ENCODE results near the gene MCTP2. TPM values are rescaled to one million over a fixed set of nuclear protein-coding genes. Genes with fewer than 3 reads are reported as not detected.

MCTP2 gene
- total RNA-seq, 1 donor from 2014 or later: 54.2 TPM

DNA sequence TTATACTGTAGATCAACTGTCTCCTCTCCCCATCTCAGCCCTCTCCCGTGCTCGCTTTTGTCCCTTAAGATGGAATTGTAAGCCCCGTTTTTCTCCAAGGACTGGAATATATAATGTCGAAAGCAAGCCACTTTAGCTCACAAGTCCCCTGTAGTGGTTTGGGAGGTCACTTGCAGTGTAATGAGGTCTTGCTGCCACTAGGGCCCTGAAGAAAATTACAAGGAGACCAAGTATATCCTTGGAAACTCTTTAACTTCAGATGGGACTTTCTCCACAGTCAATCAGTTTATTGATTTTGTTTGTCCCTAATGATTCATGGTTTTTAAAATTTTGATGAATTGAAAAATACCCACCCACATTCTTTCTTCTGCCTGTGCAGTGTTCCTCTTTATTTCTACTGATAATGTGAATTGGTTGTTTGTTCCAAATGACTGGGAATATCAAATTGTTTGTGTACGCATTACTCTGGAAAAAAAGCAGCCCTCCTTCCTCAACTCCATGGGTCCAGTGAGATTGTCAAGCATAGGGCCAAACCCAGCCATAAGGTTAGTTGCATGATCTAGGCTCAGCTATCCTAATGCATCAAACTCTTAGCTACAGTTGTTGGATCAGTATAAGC is 294.8 kb downstream of the MCTP2 start:
- no peak overlapping the region for H3K4me3 Mint-ChIP-seq
- no peak overlapping the region for H3K27ac Mint-ChIP-seq
- TF ChIP-seq, protein P1, sequence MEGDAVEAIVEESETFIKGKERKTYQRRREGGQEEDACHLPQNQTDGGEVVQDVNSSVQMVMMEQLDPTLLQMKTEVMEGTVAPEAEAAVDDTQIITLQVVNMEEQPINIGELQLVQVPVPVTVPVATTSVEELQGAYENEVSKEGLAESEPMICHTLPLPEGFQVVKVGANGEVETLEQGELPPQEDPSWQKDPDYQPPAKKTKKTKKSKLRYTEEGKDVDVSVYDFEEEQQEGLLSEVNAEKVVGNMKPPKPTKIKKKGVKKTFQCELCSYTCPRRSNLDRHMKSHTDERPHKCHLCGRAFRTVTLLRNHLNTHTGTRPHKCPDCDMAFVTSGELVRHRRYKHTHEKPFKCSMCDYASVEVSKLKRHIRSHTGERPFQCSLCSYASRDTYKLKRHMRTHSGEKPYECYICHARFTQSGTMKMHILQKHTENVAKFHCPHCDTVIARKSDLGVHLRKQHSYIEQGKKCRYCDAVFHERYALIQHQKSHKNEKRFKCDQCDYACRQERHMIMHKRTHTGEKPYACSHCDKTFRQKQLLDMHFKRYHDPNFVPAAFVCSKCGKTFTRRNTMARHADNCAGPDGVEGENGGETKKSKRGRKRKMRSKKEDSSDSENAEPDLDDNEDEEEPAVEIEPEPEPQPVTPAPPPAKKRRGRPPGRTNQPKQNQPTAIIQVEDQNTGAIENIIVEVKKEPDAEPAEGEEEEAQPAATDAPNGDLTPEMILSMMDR (IDR thresholded peaks at IDR 0.05): no peak
- ChIA-PET CTCF (interaction anchor here (0.9 kb wide), 1 partner anchor 48 kb away, joined by 4 read pairs; no protein-coding TSS in a partner anchor), POLR2A (no interaction called here)
- H3K27me3 Mint-ChIP-seq: no peaks in the 10 kb centered on the region
- ATAC-seq (ENCODE audit: low read depth): no peak
- no peaks in the 10 kb centered on the region for H3K9me3 Mint-ChIP-seq
- intact Hi-C loops (cut with micrococcal nuclease): no loop called here
- no peaks in the 10 kb centered on the region for H3K36me3 Mint-ChIP-seq (ENCODE audit: low read depth)
- no peak for DNase-seq
- no peaks in the 10 kb centered on the region for H3K4me1 Mint-ChIP-seq

DNA sequence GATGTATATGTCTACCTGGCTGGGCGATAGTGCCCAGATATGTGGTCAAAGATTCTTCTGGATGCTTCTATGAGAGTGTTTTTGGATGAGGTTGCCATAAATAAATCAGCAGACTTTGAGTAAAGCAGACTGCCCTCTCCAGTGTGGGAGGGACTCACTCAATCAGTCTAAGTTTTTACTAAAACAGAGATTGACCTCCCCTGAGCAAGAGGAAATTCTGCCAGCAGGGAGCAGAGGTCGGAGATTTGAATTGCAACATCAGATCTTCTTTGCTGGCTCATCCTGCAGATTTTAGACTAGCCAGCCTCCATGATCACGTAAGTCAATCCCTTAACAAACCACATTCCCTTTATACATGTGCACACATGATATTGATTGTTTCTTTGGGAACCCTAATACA is 300.9 kb downstream of the MCTP2 start:
- no peaks in the 10 kb centered on the region for H3K9me3 Mint-ChIP-seq
- TF ChIP-seq, protein P1 (IDR thresholded peaks at IDR 0.05): no peak

More for the DNA sequence above, 300.9 kb downstream of the MCTP2 start:
- Mint-ChIP-seq H3K27me3 (peaks cover 13% of the 10 kb centered on the region), H3K4me1 (no peaks in the 10 kb centered on the region), H3K27ac (no peak overlapping the region), H3K36me3 (ENCODE audit: low read depth) (no peaks in the 10 kb centered on the region), H3K4me3 (no peak overlapping the region)
- intact Hi-C loops (cut with micrococcal nuclease): no loop called here
- POLR2A ChIA-PET: no interaction called here
- DNase-seq (no peak), ATAC-seq (ENCODE audit: low read depth) (no peak)
- CTCF ChIA-PET: no interaction called here

All from activated B cell treated with CpG ODN at 0.5 μM for 24 hours (primary cell).